ENCODE measurements around the gene CTSC.

CTSC gene

DNA sequence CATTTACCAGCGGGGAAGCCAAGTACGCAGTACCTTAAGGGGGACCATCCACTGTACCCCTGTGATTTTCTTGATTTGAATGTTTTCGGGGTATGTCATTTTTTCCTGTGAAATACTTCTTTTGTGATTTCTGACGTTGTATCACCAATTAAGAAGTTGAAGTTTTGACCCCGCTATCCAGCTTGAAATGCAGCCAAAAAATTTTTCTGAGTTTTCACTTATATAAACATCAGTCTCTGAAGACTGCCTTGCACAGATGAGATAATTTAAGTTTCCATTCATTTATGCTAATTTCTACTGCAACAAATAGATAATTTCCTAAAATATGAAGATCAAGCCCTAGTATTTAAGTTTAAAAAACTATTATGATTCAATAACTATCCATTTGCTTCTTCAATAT, 20.0 kb downstream of the CTSC start:
- no peak for DNase-seq (ENCODE audit: low read depth)

DNA sequence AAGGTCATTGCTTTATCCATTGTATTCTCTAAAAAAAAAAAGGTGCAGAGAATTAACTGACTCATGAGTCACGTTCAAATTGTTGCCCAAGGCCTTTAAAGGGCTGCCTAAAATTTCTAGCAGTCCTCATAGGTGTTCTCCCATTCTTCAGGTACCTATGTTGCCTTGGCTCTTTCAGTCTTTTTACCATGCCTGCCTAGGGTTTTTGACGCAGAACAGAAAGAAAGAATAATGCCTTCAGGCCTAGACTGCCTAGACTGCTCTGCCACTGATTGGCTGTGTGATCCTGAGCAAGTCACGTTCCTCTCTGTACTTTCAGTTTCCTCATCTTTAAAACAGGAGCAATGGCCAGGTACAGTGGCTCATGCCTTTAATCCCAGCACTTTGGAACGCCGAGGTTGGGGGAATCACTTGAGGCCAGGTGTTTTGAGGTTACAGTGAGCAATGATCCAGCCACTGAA, 21.5 kb downstream of the CTSC start:
- DNase-seq (ENCODE audit: low read depth) = no peak

DNA sequence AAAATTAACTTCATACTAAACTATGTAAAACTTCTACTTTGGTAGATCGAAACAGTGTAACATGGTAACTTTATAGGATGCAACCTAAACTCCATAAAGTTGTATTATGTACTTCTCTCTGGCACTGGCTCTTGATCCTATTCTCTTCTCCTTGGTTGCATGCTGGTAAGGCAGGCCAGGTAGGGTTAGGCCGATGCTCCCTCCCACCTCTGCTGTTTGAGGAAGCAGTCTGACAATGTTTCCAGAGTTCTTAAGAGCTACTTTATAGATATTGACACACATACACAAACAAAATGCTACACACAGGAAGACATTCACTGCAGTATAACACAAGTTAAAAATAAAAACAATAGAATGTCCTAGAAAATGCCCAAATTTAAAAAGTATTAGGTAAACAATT, 22.5 kb downstream of the CTSC start:
- no peak for DNase-seq (ENCODE audit: low read depth)

DNA sequence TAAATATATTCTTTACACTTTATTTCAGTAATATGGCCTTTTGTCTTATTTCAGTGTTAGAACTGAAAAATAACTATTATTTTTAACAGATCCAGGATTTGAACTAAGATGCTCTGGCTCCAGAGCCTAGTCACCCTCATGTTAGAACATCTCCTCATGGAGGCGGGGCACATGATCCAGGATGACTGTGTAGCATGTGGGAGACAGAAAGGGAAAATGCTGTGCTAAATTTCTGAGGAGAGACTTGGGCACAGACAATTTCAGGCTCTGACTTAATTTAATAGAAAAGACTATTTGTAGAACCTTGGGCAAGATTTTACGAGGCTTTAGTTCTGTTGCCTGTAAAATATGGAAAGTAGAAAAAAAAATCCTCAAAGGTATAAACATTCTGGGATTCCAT, 24.1 kb downstream of the CTSC start:
- DNase-seq (ENCODE audit: low read depth) = no peak

DNA sequence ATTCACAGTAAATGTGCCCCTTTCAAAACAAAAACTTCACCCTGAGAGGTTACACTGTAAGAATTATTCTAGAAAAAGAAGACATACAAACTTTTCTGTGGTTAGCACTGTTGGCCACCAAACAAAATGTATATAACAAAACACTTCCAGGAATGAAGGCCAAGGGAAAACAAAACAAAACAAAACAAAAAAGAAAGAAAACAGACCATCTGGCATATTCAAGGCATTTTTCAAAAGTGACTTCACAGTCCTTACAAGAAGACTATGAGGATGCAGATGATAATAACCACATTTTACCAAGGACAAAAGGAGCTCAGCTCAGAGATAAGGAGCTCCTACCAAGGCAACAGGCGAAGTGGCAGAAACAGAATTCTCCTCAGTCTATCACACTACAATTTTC, 24.9 kb downstream of the CTSC start:
- no peak for DNase-seq (ENCODE audit: low read depth)

DNA sequence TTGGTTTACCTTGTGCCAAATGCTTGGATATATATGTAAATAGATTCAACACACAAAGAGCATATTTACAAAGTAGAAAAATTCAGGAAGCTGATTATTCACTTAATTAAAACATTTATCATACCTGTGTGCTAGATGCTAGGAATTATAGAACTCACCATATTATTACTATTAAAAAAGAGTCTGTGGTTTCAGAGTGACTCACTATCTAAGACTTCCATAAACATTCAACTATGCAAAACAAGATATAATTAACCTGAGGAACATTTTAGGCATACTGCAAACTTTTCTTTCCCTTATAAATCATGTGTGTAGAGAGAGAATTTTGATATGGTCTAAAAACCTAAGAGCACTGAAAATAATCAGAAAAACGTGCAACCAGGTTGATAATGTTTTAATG, 27.3 kb downstream of the CTSC start:
- DNase-seq (ENCODE audit: low read depth) = no peak

DNA sequence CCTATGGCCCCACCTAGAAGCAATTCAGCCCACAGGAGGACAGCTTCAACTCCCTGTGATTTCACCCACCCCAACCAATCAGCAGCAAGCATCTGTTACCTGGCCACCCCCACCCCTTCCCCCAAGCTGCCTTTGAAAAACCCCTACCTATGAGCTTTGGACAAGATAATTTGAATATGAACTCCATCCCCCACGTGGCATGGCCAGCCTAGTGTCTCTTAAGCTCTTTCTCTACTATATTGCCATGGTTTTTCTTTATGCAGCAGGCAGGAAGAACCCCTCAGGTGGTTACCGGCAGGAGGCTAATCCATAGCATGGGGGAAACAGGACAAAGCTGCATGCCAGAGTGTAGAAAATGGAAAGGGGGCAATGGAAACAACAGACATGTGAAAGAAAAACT, 29.0 kb downstream of the CTSC start:
- no peak for DNase-seq (ENCODE audit: low read depth)

DNA sequence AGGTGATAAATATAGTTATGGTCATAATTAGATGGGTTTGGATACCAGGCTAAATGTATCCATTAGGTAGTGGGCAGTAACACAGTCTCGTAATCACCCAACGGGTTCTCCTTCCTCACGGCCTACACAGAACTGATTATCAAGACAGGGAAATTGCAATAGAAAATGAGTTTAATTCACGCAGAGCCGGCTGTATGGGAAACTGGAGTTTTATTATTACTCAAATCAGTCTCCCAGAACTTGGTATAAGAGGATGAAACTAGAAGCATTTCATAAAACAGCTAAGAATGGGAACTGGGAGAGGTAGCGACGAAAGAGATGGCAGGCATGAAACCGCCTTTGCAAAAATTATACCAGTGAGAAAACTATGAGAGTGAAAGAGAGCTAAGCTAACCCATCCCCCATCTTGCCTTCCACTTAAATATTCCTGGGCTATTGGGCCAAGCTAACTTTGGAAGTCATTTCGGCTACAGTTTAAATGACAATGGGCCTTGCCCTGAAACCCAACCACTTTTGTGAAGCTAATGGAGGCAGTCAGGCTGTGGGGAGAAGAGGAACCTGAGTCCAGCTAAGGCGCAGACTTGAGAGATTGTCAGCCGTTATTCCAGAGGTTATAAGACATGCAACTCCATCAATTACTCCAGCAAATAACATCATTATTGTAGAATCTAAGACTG, 29.6 kb downstream of the CTSC start:
- no peak for DNase-seq (ENCODE audit: low read depth)

DNA sequence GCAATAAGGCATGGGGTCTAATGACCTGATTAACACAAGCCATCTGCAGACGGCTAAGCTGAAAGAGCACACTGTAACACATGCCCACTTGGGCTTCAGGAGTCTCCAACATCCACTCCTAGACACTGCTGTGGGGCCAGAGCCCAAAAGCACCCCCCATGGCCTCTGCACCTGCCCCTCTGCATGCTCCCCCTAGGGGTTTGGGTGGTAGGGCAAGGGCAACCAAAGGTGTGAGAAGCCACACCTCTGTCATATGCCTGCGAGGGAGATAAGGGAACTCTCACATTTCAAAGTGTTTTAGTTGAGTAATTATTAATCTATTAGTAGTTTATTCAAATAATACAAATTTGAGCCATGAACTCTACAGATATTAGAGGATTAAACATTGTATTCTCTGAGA, 30.8 kb downstream of the CTSC start:
- DNase-seq (ENCODE audit: low read depth) = no peak

DNA sequence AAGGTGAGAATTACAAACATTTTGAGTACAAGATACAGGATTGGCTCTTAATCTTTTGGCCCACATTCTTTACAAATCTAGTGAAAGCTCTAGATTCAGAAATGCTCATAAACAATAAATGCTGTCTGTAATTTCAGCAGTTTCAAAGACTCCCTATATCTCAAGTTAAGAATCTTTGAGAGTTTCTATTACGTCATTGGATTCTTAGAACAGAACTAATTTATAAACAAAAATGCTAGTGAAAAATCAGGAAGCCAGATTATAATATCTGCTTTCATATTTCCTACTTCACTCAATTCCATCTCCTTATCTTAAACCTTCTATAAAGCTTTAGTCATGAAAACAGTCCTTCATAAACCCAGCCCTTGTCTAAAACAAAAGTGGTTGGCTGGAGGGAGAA, 32.1 kb downstream of the CTSC start:
- no peak for DNase-seq (ENCODE audit: low read depth)

DNA sequence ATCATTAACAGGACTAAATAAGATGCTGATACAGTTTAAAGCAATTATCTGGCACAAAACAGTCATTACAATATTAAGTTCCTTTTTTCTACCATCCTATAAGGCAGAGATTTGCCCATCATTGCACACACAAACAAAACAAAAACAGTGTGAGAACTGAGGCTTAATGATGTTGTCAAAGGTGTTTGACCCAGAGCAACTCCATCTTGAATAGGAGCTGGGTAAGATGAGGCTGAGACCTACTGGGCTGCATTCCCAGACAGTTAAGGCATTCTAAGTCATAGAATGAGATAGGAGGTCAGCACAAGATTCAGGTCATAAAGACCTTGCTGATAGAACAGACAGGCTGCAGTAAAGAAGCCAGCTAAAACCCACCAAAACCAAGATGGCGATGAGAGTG, 33.2 kb downstream of the CTSC start:
- DNase-seq (ENCODE audit: low read depth) = no peak

DNA sequence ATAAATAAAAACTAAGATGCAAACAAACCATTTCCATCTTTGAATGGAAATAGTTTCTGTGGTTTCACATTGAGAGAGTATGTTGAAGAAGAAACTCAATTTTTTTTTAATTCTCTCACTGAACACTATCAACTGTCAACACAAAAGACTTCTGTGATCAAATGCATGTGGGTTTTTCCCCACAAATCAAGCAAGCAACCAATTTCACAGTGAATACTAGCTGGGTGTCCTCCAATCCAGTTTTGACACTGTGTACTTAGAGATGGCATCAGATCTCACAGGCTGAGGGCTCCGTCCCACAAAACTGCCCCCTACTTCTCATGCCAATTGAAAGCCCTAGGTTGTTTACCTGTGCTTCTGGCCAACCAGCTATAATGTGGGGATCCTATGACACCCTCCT, 34.5 kb downstream of the CTSC start:
- no peak for DNase-seq (ENCODE audit: low read depth)

DNA sequence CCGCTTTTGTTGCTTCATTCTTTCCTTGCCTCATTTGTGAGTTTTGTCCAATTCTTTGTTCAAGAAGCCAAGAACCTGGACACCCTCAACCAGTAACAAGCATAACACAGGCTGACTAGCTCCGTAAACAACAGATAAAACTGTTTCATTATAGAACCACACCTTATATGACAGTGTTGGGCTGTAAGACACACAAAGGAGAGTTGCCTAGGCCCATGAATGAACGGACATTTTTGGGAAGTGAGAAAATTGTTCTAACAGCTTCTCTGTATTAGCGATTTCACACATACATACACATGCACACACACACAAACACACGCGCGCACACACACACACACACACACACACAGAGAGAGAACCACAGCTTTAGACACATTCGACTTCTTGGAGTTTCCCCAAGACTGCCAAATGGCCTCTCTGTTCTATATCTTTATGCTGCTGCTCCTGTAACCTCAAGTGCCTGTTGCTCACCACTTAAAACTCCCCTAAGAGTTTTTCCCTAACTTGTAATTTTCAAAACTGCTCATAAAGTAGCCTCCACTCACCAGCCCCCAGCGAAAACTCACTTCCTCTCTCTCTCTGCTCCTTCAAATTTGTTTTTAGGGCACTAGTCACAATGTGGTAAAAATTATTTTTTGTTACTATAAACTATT, 35.9 kb downstream of the CTSC start:
- DNase-seq (ENCODE audit: low read depth) = no peak

DNA sequence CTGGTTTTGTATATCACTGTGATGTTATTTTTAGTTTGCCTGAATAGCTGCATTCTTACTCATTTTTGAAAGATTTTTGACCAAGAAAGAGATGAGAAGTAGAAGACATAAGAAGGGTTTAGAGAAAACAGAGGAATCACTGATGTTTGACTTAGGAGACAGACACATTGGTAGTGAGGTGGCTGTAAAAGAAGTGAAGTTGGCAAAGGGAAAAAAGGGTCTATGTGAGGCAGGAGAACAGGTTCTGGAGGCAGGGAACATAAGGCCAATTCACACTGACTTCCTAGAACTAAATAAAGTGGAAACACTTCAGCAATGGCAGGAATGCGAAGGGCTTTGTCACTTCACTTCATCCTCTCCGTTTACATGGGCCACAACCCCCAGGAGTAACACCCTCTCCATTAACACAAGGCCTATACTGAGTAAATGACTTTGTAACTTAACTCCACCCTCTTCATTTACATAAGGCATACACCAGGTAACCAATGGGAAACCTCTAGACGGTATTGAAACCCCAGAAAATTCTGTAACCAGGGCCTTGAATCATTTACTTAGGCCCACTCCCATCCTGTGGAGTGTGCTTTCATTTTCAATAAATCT, 36.5 kb downstream of the CTSC start:
- no peak for DNase-seq (ENCODE audit: low read depth)

DNA sequence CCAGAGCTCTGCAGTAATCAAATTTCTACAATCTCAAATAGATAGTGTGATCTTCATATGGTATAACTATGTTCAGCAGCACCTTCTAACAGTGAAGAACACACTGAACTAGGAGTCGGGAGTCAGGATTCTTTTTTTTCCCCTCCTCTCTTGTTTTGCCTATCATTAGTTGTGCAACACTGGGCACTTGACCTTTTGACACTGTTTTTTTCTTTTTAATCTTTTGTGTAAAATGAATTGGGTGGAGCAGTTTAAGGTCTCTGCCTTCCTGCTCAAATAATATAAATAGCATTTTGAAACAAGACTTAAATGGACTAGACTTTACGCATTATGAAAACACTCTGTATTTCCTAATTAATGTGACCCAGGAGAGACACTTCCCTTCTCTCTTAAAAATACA, 39.7 kb downstream of the CTSC start:
- DNase-seq (ENCODE audit: low read depth) = no peak

DNA sequence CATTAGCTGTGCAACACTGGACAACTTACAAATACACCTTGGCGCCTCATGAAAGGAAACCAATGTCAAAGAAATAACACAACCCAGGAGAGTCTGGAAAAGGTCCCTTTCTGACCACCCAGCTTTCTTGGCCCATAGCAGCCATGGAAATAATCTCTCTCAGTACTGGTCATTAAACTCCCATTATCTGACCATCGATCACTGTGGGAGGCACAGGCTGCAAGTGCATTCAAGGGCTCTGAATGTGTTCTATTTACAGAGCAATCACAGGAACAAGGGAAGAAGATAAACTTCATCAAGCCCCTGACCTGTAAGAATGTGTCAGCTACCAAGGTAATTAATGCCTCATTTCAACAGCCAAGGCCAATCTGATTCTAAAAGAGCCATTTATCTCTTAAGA, 40.1 kb downstream of the CTSC start:
- DNase-seq (ENCODE audit: low read depth) = no peak

DNA sequence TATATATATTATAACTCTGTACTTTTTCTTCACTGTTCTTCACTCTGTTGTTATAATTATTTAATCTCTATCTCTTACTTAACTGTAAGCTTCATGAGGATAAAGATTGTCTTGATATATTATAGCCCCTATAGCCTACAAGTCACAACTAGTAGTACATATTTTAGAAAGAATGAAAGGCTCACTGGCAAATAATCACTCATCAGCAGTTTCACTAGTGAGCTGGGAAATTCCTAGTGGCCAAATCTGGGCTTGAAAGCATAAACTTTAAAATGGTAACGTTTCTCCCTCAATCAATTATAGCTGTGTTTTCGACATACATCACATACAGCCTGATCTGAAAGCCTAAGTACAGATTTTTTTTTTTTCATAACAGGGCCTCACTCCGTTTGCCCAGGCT, 42.5 kb downstream of the CTSC start:
- DNase-seq (ENCODE audit: low read depth) = no peak

DNA sequence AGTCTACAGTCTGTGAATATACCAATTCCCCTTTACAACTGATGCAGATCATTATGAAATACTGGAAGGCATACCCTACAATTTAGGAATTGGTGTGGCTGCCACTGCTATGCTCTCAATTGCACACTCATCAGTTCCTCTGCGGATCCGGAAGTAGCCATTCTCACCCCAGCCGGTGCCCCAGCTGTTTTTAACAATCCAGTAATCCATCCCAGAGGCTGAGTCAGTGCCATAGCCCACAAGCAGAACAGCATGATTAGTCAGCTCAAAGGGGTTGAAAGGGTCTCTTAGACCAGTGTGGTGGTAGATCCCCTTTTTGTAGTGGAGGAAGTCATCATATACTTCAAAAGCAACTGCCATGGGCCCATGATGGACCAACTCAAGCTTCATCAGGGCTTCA, 43.6 kb downstream of the CTSC start:
- peak; percentile 38 for DNase-seq (ENCODE audit: low read depth)

DNA sequence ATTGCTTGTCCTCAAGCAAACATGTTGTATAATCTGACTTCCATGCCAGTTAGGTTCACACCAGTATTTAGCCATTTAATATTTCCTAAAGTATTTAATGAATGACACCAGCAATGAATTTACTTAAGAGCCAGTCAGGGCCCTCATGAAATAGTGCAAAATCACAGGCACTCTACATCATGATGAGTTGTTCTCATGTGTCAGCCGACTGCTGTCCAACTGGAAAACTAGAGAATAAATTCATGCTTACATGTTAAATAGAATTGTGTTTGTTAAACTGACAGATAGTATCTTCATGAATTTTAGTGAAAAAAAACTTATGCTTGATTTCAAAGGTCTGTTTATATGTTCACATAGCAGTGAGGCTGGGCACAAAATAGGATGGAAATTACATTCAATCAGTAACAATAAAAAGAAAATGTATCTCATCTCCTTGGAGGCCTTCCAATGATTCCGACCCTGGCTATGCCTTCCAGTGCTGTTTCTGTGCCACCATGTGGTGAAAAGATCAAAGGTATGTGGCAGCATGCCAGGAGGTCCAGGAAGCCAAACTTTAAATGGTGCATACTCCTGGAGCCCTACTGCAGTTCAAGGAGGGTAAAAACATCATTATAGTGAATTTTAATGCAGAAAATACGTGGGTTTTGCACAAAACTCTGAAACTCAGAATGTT, 45.2 kb downstream of the CTSC start:
- no peak for DNase-seq (ENCODE audit: low read depth)

DNA sequence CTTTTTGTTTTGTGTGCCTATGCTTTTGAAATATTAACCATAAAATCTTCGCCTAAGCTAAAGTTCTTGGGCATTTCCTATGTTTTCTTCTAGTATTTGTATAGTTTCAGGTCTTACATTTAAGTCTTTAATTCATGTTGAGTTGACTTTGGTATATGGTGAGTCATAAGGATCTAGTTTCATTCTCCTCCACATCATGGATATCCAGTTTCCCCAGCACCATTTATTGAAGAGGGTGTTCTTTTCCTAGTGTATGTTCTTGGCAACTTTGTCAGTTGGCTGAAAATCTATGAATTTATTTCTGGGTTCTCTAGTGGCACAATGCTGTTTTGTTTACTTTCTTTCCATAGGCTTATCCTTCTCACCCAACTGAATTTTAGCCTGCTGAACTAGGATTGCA, 49.0 kb downstream of the CTSC start:
- DNase-seq (ENCODE audit: low read depth) = no peak

DNA sequence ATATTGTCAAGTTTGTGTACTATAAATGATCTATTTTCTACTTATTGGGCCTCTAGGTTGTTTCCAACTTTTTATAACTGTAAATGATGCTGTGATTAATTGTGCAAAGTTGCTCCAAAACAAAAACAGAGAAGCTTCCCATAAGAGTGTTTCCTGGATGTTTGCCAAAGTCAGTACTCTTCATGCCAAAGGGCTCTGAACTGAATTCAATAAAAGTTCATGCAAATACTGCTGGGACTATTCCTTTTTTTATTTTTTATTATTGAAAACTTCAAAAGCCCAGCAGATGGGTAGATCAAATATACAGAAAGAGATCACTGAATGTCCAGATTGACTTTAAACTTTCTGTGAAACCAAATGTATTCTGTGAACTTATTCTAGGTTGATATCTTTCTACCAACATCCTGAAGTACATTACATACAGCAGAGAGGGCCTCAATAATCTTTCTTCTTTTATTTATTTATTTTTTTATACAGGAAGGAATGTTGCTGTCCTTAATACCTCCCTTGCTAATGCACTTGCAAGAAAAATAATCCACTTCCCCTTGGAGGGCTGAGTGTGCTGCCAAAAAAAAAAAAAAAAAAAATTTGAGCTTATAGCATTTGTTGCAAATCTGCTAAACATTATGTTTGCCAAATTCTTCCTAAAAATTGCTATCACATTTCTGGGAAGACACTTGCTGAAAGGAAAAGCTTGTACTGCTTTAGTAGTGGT, 53.0 kb downstream of the CTSC start:
- DNase-seq (ENCODE audit: low read depth) = no peak

DNA sequence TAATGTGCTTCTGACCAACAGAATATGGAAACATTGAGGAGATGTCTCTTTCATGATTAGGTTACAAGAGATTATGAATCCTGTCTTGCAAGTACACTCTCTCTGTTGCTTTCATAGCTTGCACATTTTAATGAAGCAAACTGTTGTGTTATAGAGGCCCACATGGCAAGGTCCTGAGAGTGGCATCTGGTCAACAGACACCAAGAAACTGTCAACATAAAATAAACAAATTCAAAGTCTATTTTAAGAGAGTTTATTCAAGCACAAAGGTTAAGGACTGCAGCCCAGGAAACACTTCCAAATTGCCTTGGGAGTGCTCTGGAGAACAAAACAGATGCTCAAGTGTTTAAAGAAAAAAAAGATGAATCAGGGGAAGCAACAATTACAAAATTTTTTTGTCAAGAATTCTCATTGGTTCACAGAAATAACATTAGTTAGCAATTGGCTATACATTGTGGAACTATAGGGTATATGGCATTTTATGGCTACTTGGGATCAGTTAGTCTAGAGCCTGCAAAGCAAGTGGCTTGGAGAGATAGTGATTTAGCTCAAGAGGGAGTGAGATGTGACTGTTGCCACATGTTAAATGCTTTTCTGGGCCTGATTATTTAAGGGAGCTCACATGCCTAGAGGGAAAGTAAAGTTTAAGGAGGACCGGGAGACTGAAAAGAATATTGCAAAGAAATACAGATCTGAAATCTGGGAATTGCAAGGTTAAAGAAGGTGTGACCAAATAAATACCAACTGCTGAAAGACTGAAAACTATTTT, 54.6 kb downstream of the CTSC start:
- DNase-seq (ENCODE audit: low read depth) = no peak
